ENCODE measurements around the gene APOBEC3A.
"Not testable (repeated sequence)": the region's sequence is repeated elsewhere in the genome, so short reads cannot be mapped to it uniquely, and the experiment has no call there.

APOBEC3A gene

DNA sequence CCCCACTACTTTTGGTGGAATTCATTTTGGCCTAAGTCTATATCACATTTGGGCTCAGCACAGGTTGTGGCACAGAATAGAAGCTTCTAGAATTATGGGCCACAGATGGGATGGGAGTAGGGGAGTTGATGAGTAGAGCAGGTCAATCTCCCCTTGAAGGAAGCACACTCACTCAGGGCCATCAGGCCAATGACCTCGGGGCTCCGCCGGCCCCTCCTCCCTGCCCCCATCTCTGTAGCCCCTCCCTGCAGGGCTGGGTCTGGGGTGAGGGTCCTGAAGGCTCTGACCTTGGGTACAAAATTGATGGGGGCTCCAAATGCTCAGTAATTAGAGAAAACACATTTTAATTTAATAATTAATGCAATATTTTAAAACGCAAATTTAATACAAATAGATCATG lies 3.3 kb downstream of the APOBEC3A start:
- not testable (repeated sequence) for DNase-seq

DNA sequence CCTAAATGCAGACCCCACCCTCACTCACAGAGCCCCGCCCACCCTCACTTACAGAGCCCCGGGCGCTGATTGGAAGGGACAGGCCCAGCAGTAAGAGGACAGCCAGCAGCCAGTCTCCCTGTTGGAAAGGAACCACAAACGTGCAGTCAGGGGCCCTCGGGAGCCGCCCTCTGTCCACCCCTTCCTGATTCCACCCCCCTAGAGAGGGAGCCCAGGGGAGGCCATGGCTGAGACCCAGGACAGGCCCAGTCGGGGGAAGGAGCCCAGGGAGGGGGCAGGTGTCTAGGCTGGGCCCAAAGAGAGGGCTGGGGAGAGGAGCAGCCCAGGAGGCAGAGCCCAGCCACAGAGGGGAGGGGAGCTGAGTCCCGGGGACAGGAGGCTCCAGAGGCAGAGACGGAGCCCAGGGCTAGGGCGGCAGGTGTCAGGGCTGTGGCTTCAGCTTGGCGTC lies 5.9 kb downstream of the APOBEC3A start:
- DNase-seq, result not testable (repeated sequence)

DNA sequence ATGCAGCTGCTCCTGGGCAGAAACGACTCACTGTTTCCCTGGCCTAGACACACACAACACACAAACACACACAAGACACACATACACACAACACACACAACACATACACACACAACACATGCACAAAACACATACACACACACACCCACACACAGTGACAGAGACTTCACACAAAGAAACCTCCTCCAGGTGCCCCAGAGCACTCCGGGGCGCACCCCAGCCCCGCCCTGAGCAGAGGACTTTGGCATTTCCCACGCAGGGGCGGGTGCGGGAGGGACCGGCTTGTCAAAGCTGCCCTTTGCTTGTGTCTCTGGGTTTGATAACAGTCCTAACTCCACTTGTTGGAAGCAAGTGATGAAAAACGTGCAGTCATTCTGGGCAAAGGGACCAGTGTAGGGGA lies 6.5 kb downstream of the APOBEC3A start:
- DNase-seq, result peak; percentile 4

DNA sequence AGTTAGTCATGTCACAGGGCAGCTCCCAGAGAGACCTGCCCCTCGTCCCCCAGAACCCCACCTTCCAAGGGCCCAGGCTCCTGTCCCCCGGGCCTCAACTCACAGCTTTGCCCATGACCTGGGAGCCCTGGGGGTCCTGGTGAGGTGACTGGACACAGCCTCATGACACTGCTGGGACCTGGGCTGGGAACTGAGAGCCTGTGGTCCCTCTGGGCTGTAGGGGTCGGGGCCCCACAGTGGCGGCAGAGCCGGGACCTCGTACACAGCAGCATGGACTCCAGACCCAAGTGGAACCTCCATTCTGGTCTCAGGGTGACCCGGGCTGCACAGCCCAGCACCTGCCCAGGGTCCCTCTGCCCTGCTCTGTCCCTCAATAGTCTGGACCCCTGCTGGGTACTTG lies 6.9 kb downstream of the APOBEC3A start:
- DNase-seq, result no peak

- no peak for DNase-seq
Measured at GRCh38 chr22:38964989-38965388, 7.6 kb downstream of the APOBEC3A start.

GRCh38 chr22:38965614-38966379 lies 8.4 kb downstream of the APOBEC3A start:
- DNase-seq, result peak; percentile 24

GRCh38 chr22:38966380-38966702 lies 8.9 kb downstream of the APOBEC3A start:
- DNase-seq, result peak; percentile 16

DNA sequence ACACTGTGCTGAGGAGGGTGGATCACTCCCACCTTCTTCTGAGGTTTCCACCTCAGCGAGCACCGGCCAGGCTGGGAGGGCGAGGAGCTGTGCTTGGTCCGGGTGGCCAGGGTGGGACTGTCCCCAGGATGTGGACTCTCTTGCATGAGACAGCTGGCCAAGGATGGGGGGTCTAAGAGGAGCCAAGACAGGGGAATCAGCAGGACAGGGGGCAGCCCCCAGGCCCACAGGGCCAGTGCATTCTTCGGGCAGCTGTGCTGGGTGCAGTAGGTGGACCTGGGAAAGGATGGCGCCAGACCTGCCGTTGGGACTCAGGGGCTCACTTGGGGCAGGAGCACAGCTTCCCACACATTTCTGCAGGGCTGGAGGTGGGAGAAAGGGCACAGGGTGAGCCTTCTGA lies 9.5 kb downstream of the APOBEC3A start:
- no peak for DNase-seq

DNA sequence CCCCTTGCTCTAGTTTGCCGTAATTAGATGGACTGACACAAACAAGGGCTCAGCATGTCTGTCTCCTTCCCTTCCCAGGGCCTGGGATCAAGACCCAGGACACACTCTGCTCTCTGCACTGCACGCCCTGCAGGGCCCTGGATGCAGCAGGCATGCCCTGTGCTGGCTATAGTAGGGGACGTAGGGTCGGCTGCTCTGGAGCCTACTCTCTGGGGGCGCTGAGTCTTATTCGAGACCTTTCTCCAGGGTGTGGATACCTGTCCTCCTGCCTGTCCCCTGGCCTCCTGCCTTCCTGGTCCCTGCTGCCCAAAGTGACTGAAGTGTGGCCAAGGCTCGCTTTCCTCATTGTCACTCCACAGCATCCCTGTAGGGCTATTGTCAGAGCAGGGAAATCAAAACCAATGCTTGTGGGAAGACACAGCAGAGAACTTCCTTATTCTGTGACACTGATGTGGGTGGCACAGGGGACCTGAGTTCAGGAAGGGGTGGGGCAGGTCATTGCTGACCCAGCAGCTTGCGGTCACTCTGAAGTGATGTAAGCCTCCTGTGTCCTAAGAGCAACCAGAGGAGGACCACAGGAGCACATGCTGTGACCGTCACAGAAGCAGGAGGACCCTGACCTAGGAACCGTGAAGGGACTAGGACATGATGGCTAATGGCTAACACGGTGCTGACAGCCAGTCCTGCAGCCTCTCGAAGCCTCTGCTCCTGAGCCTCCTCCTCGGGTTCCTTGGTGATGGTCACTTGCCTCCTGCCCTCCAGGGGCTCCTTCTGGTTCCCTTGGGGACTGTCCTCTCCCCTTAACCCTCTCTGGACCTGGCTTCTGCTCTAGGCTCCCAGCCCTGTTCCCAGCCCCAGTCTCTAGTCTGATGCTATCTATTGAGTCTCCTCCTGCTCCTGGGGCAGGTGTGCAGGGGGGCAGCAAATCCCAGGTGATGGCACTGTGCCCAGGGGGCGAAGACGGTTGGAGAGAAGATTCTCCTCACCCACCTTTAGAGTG lies 10.3 kb downstream of the APOBEC3A start:
- peak; percentile 82 for DNase-seq

- no peak for DNase-seq
Measured at GRCh38 chr22:38968801-38969200, 11.4 kb downstream of the APOBEC3A start.

- DNase-seq, result no peak
Measured at GRCh38 chr22:38970551-38970950, 13.1 kb downstream of the APOBEC3A start.

DNA sequence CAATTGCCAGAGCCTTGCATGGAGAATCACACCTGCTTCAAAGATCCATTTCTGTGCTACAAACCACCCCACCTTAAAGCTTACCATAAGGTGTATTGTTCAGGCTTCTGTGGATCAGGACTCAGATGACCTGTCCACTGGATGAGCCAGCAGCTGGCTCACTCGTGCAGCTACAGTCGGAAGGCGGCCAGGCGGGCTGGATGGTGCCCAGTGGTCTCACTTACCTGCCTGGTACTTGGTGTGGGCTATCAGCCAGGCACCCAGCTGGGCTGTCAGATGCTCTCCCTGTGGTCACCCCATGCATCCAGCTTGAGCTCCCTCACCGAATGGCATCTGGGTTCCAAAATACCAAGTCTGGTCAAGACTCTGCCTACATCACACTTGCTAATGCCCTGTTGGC lies 13.8 kb downstream of the APOBEC3A start:
- DNase-seq, result no peak

DNA sequence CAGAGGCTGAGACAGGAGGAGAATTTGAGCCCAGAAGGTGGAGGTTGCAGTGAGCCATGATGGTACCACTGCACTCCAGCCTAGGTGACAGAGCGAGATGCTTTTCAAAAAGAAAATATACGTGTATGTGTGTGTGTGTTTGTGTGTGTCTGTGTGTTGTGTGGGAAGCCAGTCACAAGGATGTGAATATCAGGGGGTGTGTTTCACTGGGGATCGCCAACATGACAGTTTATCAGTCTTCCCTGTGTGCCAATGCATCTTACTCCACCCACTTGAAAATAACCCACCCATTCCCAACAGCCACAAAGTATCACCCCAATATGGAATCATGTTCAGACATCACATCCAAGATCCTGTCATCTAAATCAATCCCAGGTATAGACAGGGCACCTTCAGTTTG lies 14.4 kb downstream of the APOBEC3A start:
- no peak for DNase-seq

GRCh38 chr22:38972558-38972957 lies 15.1 kb downstream of the APOBEC3A start:
- DNase-seq, result no peak

- peak; percentile 75 for DNase-seq
Measured at GRCh38 chr22:38973289-38974169, 16.1 kb downstream of the APOBEC3A start.

- DNase-seq, result no peak
Measured at GRCh38 chr22:38974170-38974825, 16.9 kb downstream of the APOBEC3A start.

- no peak for DNase-seq
Measured at GRCh38 chr22:38974826-38975175, 17.4 kb downstream of the APOBEC3A start.

DNA sequence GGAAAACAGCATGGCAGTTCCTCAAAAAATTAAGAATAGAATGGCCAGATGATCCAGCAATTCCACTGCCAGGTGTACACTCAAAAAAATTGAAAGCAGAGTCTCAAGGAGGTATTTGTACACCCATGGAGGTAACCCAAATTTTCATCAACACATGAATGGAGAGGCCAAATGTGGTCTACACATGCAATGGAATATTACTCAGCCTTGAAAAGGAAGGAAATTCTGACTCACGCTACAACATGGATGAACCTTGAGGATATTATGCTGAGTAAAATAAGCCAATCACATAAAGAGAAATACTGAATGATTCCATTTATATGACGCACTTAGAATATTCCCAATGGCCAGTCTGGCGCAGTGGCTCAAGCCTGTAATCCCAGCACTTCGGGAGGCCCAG lies 19.9 kb downstream of the APOBEC3A start:
- not testable (repeated sequence) for DNase-seq

DNA sequence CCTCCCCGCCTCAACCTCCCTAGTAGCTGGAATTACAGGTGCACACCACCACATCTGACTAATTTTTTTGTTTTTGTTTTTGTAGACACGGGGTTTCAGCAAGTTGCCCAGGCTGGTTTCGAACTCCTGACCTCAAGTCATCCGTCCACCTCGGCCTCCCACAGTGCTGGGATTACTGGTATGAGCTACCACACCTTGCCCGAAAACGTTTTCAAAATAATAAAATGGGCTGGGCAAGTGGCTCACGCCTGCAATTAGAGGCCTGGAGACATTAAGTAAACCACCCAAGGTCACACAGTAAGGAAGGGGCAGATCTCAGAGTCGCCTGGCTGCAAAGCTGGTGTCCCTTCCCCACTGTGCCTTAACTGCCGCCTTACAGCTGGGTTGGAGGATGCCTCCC lies 23.2 kb downstream of the APOBEC3A start:
- not testable (repeated sequence) for DNase-seq

DNA sequence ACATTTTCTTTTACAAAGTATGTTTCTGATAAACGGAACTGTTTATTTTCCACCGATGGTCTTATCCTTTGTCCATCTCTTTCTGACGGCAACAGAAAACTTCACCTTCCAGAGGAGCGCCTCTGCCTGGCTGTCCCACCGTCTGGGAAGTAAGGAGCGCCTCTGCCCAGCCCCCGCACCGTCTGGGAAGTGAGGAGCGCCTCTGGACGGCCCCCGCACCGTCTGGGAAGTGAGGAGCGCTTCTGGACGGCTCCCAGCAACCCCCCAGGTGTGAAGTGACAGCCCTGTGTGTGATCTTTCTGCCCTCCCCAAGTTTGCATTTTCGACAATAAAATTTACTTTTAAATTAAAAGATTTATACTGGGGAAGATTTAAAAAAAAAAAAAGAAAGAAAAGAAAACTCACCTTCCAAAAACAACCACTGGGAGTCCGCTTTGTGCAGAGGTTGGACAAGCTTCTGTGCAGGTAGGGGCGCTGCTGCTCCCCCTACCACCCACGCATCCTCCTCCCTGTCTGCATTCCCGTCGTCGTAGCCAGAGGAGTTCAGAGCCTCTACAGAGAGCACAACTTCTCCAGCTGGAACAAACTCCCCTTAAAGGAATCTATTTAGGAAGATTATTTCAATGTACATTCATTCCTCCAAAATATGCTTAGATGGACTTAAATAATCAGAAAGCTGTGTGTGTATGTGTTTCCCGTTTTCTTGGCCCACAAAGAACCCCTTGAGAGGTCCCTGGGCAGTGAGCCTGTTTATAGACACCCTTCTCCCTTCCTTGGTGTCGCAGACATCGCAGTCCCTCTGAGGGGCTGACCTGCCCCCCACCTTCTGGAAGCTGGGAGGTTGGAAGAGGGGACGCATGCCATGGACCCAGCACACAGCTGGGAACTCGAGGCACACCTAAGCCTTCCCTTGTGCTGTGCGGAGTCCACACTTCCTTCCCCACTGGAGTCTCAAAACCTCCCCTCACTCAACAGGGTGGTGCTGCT lies 23.9 kb downstream of the APOBEC3A start:
- DNase-seq, result peak; percentile 77

Data from OCI-M1 (cell line).